Gastroesophageal sphincter (tissue), 4 donors: ENCODE measurements around the gene PLPPR2. TPM values are rescaled to one million over a fixed set of nuclear protein-coding genes. Genes with fewer than 3 reads are reported as not detected.
A peak's percentile ranks its signal among the peaks of the same experiment; 100 is the strongest.

ENCODE experiments used
- ATAC-seq: fragments of 150-250 bp; one replicate; pipeline ENCODE4 v1.9.1; 2016; ENCODE audit warnings: mild to moderate bottlenecking, moderate library complexity
- H3K27ac ChIP-seq, 4 donors: fragments of 200-600 bp; sonication (generic) in 3 of 4; 1 replicate in 3 of 4; 2 replicates in 1 of 4; pipeline ENCODE4 v1.5.1; 2016 to 2019
- H3K27me3 ChIP-seq: fragments of 200-600 bp; sonication (generic); one replicate; pipeline ENCODE4 v1.5.1; 2019
- H3K36me3 ChIP-seq, 2 donors: fragments of 200-600 bp; sonication (generic); one replicate each; pipeline ENCODE4 v1.5.1; 2019; ENCODE audit warnings: control low read depth in 1 of 2
- H3K4me1 ChIP-seq, 3 donors: fragments of 200-600 bp; sonication (generic); 1 replicate in 2 of 3; 2 replicates in 1 of 3; pipeline ENCODE4 v1.5.1; 2016 to 2019; ENCODE audit warnings: control low read depth in 2 of 3
- H3K4me3 ChIP-seq, 2 donors: fragments of 200-600 bp; sonication (generic); one replicate each; pipeline ENCODE4 v1.5.1; 2019; ENCODE audit warnings: mild to moderate bottlenecking in 1 of 2, moderate library complexity in 1 of 2
- H3K9me3 ChIP-seq, 3 donors: fragments of 200-600 bp; sonication (generic); one replicate each; pipeline ENCODE4 v1.5.1; 2017 to 2019; ENCODE audit warnings: control low read depth in 2 of 3
- CTCF ChIP-seq, 4 experiments: fragments of 200-600 bp in 2 of 4; fragments of 450-650 bp in 2 of 4; sonication (generic) in 1 of 4; IDR thresholded peaks; one replicate each; pipeline ENCODE4 v1.5.1; 2017 to 2019; ENCODE audit warnings: antibody characterized with exemption in 4 of 4, mild to moderate bottlenecking in 2 of 4, moderate library complexity in 2 of 4
- EP300 ChIP-seq: sonication (generic); formaldehyde crosslinking; IDR thresholded peaks from one replicate; pipeline ENCODE4 v1.6.1; 2017; ENCODE audit warnings: antibody characterized with exemption, mild to moderate bottlenecking
- POLR2A ChIP-seq, 2 donors: fragments of 450-650 bp; IDR thresholded peaks; one replicate each; pipeline ENCODE4 v1.6.1; 2017; ENCODE audit warnings: antibody characterized with exemption in 2 of 2, mild to moderate bottlenecking in 2 of 2, moderate library complexity in 1 of 2
- POLR2AphosphoS5 ChIP-seq: sonication (generic); formaldehyde crosslinking; IDR thresholded peaks from one replicate; pipeline ENCODE4 v1.6.1; 2017; ENCODE audit warnings: antibody characterized with exemption
- WGBS, 2 donors: methylation state at CpG; one replicate each; pipeline ENCODE4 v1.1.5; 2018; ENCODE audit warnings: low coverage in 1 of 2; 5-methylcytosine and 5-hydroxymethylcytosine counted together
- total RNA-seq, 4 donors: library from RNA; depleted of rRNA; stranded (reverse); fragments of >200 nt; gene quantifications; one replicate each; pipeline ENCODE4 v1.1.0, GENCODE V29; 2016

PLPPR2 gene
- total RNA-seq, 4 donors from 2014 or later = 20.5 to 57.7 (median 44.9) TPM

GRCh38 chr19:11322269-11323024 lies 32.8 kb upstream of the PLPPR2 start:
- peak overlapping the region in 2 of 4 donors; percentile 7 to 85 for H3K27ac ChIP-seq

GRCh38 chr19:11323601-11324078 lies 31.6 kb upstream of the PLPPR2 start:
- no peak for ATAC-seq
- H3K36me3 ChIP-seq = peaks cover 0 to 40% of the 10 kb centered on the region in 2 donors
- H3K27ac ChIP-seq = peak overlapping the region; percentile 54 to 85 (median 82)
- H3K27me3 ChIP-seq = no peaks in the 10 kb centered on the region
- H3K4me3 ChIP-seq = peak overlapping the region in 1 of 2 donors; percentile 27
- TF ChIP-seq POLR2AphosphoS5 = no peak
- no peak for TF ChIP-seq EP300
- TF ChIP-seq POLR2A (IDR thresholded peaks at IDR 0.05) = no peak
- TF ChIP-seq CTCF (IDR thresholded peaks at IDR 0.05) = no peak
- H3K4me1 ChIP-seq = peaks cover 0 to 44% (median 18%) of the 10 kb centered on the region in 3 donors
- no peaks in the 10 kb centered on the region for H3K9me3 ChIP-seq
- 67% methylated on average over 5 of the region's 5 CpGs; no CpG with 5 or more reads in 1 of the 2 donors for WGBS, 2 donors

More at GRCh38 chr19:11322269-11323024, 32.8 kb upstream of the PLPPR2 start:
- no peak for ATAC-seq
- peaks cover 0 to 44% (median 18%) of the 10 kb centered on the region in 3 donors for H3K4me1 ChIP-seq
- no peaks in the 10 kb centered on the region for H3K27me3 ChIP-seq
- WGBS, 2 donors = 38 to 48% methylated on average over 4 to 6 of the region's 7 CpGs
- H3K9me3 ChIP-seq = no peaks in the 10 kb centered on the region
- peaks cover 0 to 28% of the 10 kb centered on the region in 2 donors for H3K36me3 ChIP-seq
- TF ChIP-seq EP300 = no peak
- no peak for TF ChIP-seq CTCF (IDR thresholded peaks at IDR 0.05)
- no peak for TF ChIP-seq POLR2A (IDR thresholded peaks at IDR 0.05)
- no peak for TF ChIP-seq POLR2AphosphoS5
- no peak overlapping the region for H3K4me3 ChIP-seq

DNA sequence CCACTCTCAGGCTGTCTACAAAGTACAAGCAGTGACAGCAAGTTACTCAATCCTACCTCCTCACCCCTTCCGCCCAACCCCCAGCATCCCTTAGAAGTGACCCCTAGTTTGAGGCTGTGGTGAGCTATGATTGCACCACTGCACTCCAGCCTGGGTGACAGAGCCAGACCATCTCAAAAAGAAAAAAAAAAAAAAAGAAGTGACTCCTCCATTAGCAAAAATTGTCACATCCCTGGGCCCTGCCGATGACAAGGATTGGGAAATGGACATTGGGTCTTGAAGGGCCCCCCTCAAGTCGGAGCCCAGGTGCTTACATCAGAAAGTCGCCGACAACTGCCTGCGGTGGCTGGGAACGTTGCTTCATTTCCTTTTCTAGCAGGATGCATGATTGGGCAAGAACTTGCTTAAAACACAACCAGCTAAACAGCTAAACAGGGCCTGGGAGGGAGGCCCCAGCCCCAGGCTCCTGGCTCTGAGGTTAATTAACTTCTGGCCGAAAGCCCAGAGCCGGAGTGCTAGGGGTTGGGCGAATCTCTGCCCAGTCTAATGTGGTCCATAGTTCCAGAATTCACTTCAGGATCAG lies 31.1 kb upstream of the PLPPR2 start:
- peaks cover 0 to 44% (median 18%) of the 10 kb centered on the region in 3 donors for H3K4me1 ChIP-seq
- peak; percentile 93 for ATAC-seq
- no peaks in the 10 kb centered on the region for H3K9me3 ChIP-seq
- no peaks in the 10 kb centered on the region for H3K27me3 ChIP-seq
- 3 to 5% methylated on average over 4 to 8 of the region's 10 CpGs for WGBS, 2 donors
- peak overlapping the region in 1 of 2 donors; percentile 27 for H3K4me3 ChIP-seq
- no peak for TF ChIP-seq EP300
- no peak for TF ChIP-seq CTCF (IDR thresholded peaks at IDR 0.05)
- TF ChIP-seq POLR2AphosphoS5 = peak; percentile 82
- peaks cover 0 to 46% of the 10 kb centered on the region in 2 donors for H3K36me3 ChIP-seq
- H3K27ac ChIP-seq = peak overlapping the region; percentile 54 to 85 (median 82)

- Histone ChIP-seq H3K36me3 (peaks cover 0 to 53% of the 10 kb centered on the region in 2 donors), H3K4me3 (no peak overlapping the region), H3K27me3 (no peaks in the 10 kb centered on the region), H3K9me3 (no peaks in the 10 kb centered on the region), H3K27ac (peak overlapping the region; percentile 15 to 85 (median 82)), H3K4me1 (peaks cover 0 to 44% (median 18%) of the 10 kb centered on the region in 3 donors)
- WGBS, 2 donors = 58 to 68% methylated on average over 3 to 6 of the region's 17 CpGs
- ATAC-seq = no peak
- no peak for TF ChIP-seq EP300
- no peak for TF ChIP-seq POLR2A (IDR thresholded peaks at IDR 0.05)
- no peak for TF ChIP-seq POLR2AphosphoS5
- no peak for TF ChIP-seq CTCF (IDR thresholded peaks at IDR 0.05)
These were observed 30.4 kb upstream of the PLPPR2 start for GRCh38 chr19:11324748-11325389.
